ENCODE data around the gene PSMC5.

The PSMC5 gene

GRCh38 chr17:63843910-63844677 is 16.9 kb downstream of the PSMC5 start:
- peak overlapping the region; percentile 71 for H3K9ac ChIP-seq (ENCODE audit: low read depth, low read length)
- no peak for ATAC-seq (ENCODE audit: insufficient read depth, low read depth)
- peaks cover 12% of the 10 kb centered on the region; the same call in 1 of the 2 replicates for H3K36me3 ChIP-seq (ENCODE audit: insufficient read depth, low read length)
- H3K4me3 ChIP-seq (ENCODE audit: low read depth in 1 of 2, low read length in 2 of 2): peak overlapping the region; percentile 68 to 81; a peak in 3 of 4 replicates
- peaks cover 34% of the 10 kb centered on the region for H3K4me1 ChIP-seq (ENCODE audit: insufficient read depth, low read length)
- no peaks in the 10 kb centered on the region for H3K27me3 ChIP-seq (ENCODE audit: insufficient read depth, low read length, poor library complexity)
- no peaks in the 10 kb centered on the region for H3K9me3 ChIP-seq (ENCODE audit: insufficient read depth, low read length, severe bottlenecking)
- H4K20me1 ChIP-seq (ENCODE audit: insufficient read depth, low read length): peaks cover 26% of the 10 kb centered on the region
- peaks cover 35% of the 10 kb centered on the region for H3K79me2 ChIP-seq (ENCODE audit: insufficient read depth, low read length)
- peak overlapping the region; percentile 73 for H3K4me2 ChIP-seq (ENCODE audit: insufficient read depth, low read length)
- TF ChIP-seq EZH2 (IDR thresholded peaks at IDR 0.05; ENCODE audit: borderline replicate concordance, low read depth, low read length, severe bottlenecking) (no peak), CTCF (IDR thresholded peaks at IDR 0.05; ENCODE audit: borderline replicate concordance, extremely low read depth, low read length, poor library complexity, severe bottlenecking) (no peak)
- H2AFZ ChIP-seq (ENCODE audit: low read depth, low read length): peak overlapping the region; percentile 91
- H3K27ac ChIP-seq (ENCODE audit: low read length): peak overlapping the region; percentile 96
- no peak for DNase-seq

- Histone ChIP-seq H2AFZ (ENCODE audit: low read depth, low read length) (no peak overlapping the region), H3K27ac (ENCODE audit: low read length) (no peak overlapping the region), H3K27me3 (ENCODE audit: insufficient read depth, low read length, poor library complexity) (no peaks in the 10 kb centered on the region), H3K79me2 (ENCODE audit: insufficient read depth, low read length) (peaks cover 22% of the 10 kb centered on the region), H3K9me3 (ENCODE audit: insufficient read depth, low read length, severe bottlenecking) (no peaks in the 10 kb centered on the region), H3K36me3 (ENCODE audit: insufficient read depth, low read length) (peaks cover 7% of the 10 kb centered on the region; the same call in 1 of the 2 replicates), H3K4me2 (ENCODE audit: insufficient read depth, low read length) (no peak overlapping the region), H3K9ac (ENCODE audit: low read depth, low read length) (no peak overlapping the region), H3K4me3 (ENCODE audit: low read depth in 1 of 2, low read length in 2 of 2) (no peak overlapping the region), H4K20me1 (ENCODE audit: insufficient read depth, low read length) (peaks cover 17% of the 10 kb centered on the region), H3K4me1 (ENCODE audit: insufficient read depth, low read length) (peaks cover 22% of the 10 kb centered on the region)
- TF ChIP-seq EZH2 (IDR thresholded peaks at IDR 0.05; ENCODE audit: borderline replicate concordance, low read depth, low read length, severe bottlenecking) (no peak), CTCF (IDR thresholded peaks at IDR 0.05; ENCODE audit: borderline replicate concordance, extremely low read depth, low read length, poor library complexity, severe bottlenecking) (no peak)
- ATAC-seq (ENCODE audit: insufficient read depth, low read depth) (no peak), DNase-seq (no peak)
These were observed 18.3 kb downstream of the PSMC5 start for GRCh38 chr17:63845509-63845908.

GRCh38 chr17:63847525-63848249 is 20.5 kb downstream of the PSMC5 start:
- Histone ChIP-seq H3K36me3 (ENCODE audit: insufficient read depth, low read length) (no peaks in the 10 kb centered on the region), H3K27me3 (ENCODE audit: insufficient read depth, low read length, poor library complexity) (no peaks in the 10 kb centered on the region), H3K9ac (ENCODE audit: low read depth, low read length) (no peak overlapping the region), H3K79me2 (ENCODE audit: insufficient read depth, low read length) (no peaks in the 10 kb centered on the region), H4K20me1 (ENCODE audit: insufficient read depth, low read length) (no peaks in the 10 kb centered on the region), H3K4me1 (ENCODE audit: insufficient read depth, low read length) (peaks cover 10% of the 10 kb centered on the region), H3K27ac (ENCODE audit: low read length) (no peak overlapping the region), H3K4me3 (ENCODE audit: low read depth in 1 of 2, low read length in 2 of 2) (no peak overlapping the region), H2AFZ (ENCODE audit: low read depth, low read length) (no peak overlapping the region), H3K9me3 (ENCODE audit: insufficient read depth, low read length, severe bottlenecking) (no peaks in the 10 kb centered on the region), H3K4me2 (ENCODE audit: insufficient read depth, low read length) (no peak overlapping the region)
- DNase-seq: no peak
- TF ChIP-seq EZH2 (IDR thresholded peaks at IDR 0.05; ENCODE audit: borderline replicate concordance, low read depth, low read length, severe bottlenecking) (no peak), CTCF (IDR thresholded peaks at IDR 0.05; ENCODE audit: borderline replicate concordance, extremely low read depth, low read length, poor library complexity, severe bottlenecking) (no peak)
- no peak for ATAC-seq (ENCODE audit: insufficient read depth, low read depth)

Measured in DND-41 (cell line).